Chondrocyte (in vitro differentiated cells): Measurements from ENCODE around the gene TNFRSF8. TPM values are rescaled to one million over a fixed set of nuclear protein-coding genes. Genes with fewer than 3 reads are reported as not detected.

ENCODE experiments used
- DNase-seq: peaks from one replicate; pipeline ENCODE4 v3.0.0; 2021; ENCODE audit warnings: mixed read lengths, low spot score
- H3K27ac Mint-ChIP-seq: one replicate; pipeline ENCODE4 v1.8.0; 2021; ENCODE audit warnings: mild to moderate bottlenecking, moderate library complexity, mixed read lengths; ENCODE audit not compliant: unreplicated experiment
- H3K27me3 Mint-ChIP-seq: 2 replicates; pipeline ENCODE4 v1.8.0; 2021; ENCODE audit warnings: low read depth, mixed read lengths
- H3K36me3 Mint-ChIP-seq: 2 replicates; pipeline ENCODE4 v1.8.0; 2021; ENCODE audit warnings: low read depth, mixed read lengths
- H3K4me1 Mint-ChIP-seq: 2 replicates; pipeline ENCODE4 v1.8.0; 2021; ENCODE audit warnings: low read depth, mild to moderate bottlenecking, mixed read lengths
- H3K4me3 Mint-ChIP-seq: one replicate; pipeline ENCODE4 v1.8.0; 2021; ENCODE audit warnings: mild to moderate bottlenecking, moderate library complexity, mixed read lengths; ENCODE audit not compliant: unreplicated experiment
- H3K9me3 Mint-ChIP-seq: 2 replicates; pipeline ENCODE4 v1.8.0; 2021; ENCODE audit warnings: low read depth, mixed read lengths
- total RNA-seq: library from RNA; stranded (reverse); gene quantifications from 3 replicates; pipeline ENCODE4 v1.2.1, GENCODE V29; 2021
- TF ChIP-seq, protein P1 (sequence below): fragments of 200-600 bp; sonication (generic); IDR thresholded peaks from 2 replicates; pipeline ENCODE4 v1.5.0; 2021; ENCODE audit warnings: antibody characterized with exemption, mild to moderate bottlenecking, moderate library complexity

Gene TNFRSF8
- total RNA-seq, 1 donor from 2014 or later: not detected

DNA sequence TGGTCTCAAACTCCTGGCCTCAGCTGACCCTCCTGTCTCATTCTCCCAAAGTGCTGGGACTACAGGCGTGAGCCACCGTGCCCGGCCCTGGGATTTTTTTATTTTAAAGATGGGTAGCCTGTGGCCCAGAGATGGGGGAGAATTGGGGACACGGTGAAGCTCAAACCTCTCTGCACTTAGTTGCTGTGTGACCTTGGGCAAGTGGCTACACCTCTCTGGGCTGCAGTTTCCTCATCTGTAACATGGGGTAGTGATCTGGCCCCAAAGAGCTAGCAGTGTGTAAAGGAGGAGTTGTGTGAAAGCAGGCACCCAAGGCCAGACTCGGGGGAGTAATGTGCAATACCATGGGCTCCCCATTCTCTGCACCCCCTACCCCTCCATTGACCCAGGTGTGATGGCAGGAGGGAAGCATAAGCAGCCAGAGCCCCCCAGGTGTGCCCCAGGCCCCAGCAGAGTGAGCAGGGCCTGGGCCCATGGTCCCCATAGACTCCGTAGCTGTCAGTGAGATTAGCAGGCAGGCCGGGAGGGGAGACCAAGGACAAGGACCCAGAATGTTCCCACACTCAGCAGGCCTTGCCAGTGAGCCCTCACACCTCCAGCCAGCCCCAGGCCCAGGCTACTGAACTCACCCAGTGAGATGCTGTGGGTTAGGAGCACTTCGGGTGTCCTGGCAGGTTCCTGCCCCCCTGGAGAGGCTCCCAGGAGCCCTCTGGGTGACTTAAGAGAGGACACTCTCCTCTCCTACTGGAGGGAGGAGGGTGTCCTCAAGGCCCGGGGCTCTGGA lies 17.9 kb downstream of the TNFRSF8 start:
- Mint-ChIP-seq H3K4me1 (no peaks in the 10 kb centered on the region), H3K27ac (no peak overlapping the region), H3K27me3 (peaks cover 10% of the 10 kb centered on the region), H3K4me3 (no peak overlapping the region), H3K9me3 (peaks cover 21% of the 10 kb centered on the region), H3K36me3 (peaks cover 8% of the 10 kb centered on the region)
- DNase-seq: peak; percentile 52
- TF ChIP-seq, protein P1, sequence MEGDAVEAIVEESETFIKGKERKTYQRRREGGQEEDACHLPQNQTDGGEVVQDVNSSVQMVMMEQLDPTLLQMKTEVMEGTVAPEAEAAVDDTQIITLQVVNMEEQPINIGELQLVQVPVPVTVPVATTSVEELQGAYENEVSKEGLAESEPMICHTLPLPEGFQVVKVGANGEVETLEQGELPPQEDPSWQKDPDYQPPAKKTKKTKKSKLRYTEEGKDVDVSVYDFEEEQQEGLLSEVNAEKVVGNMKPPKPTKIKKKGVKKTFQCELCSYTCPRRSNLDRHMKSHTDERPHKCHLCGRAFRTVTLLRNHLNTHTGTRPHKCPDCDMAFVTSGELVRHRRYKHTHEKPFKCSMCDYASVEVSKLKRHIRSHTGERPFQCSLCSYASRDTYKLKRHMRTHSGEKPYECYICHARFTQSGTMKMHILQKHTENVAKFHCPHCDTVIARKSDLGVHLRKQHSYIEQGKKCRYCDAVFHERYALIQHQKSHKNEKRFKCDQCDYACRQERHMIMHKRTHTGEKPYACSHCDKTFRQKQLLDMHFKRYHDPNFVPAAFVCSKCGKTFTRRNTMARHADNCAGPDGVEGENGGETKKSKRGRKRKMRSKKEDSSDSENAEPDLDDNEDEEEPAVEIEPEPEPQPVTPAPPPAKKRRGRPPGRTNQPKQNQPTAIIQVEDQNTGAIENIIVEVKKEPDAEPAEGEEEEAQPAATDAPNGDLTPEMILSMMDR: no peak

DNA sequence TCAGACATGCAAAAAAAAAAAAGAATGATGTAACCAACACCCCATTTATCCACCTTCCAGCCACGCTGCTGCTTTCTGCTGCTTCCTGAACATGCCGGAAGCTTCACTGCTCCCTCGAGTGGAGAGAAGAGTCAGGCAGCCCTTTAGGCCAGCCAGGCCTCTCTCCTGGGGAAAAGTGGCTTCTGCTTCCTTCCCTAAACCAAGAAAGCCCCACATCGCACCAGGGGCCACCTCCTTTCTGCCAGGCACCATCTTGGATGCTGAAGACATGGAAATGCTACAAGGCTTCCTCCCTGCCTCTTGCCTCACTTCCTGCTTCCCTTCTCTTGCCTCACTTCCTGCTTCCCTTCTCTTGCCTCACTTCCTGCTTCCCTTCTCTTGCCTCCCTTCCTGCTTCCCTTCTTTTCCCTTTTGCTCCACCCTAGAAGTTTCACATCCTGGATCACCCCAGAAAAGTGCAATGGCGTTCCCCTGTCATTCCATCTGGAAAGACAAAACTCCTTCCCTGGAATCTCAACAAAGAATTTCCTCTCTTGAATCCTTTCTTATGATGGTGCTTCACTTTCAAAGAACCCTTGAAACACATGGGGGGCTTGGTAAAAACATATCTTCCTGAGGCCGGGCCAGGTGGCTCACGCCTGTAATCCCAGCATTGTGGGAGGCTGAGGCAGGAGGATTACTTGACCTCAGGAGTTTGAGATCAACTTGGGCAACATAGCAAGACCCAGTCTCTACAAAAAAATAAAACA lies 18.7 kb downstream of the TNFRSF8 start:
- DNase-seq: peak; percentile 41
- H3K27ac Mint-ChIP-seq: no peak overlapping the region
- H3K27me3 Mint-ChIP-seq: peaks cover 10% of the 10 kb centered on the region
- no peak overlapping the region for H3K4me3 Mint-ChIP-seq
- H3K9me3 Mint-ChIP-seq: peaks cover 25% of the 10 kb centered on the region
- H3K4me1 Mint-ChIP-seq: no peaks in the 10 kb centered on the region
- TF ChIP-seq, protein P1: no peak
- peaks cover 10% of the 10 kb centered on the region for H3K36me3 Mint-ChIP-seq

DNA sequence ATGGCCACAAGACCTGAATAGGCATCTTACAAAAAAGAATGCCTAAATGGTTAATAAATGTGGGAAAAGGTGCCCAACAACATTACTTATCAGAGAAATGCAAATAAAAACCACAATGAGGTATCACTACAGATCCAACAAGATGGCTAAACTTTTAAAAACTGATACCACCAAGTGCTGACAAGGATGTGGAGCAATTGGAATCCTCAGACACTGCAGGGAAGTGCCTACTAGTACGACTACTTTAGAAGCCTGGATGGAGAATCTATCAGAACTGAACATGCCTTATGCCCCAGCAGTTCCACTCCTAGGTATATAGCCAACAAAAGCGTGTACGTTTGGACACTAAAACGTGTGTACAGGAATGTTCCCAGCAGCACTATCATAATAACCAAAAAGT lies 19.9 kb downstream of the TNFRSF8 start:
- no peaks in the 10 kb centered on the region for H3K4me1 Mint-ChIP-seq
- DNase-seq: no peak
- no peak overlapping the region for H3K27ac Mint-ChIP-seq
- peaks cover 20% of the 10 kb centered on the region for H3K9me3 Mint-ChIP-seq
- TF ChIP-seq, protein P1: no peak
- H3K4me3 Mint-ChIP-seq: no peak overlapping the region
- peaks cover 1% of the 10 kb centered on the region for H3K27me3 Mint-ChIP-seq
- H3K36me3 Mint-ChIP-seq: peaks cover 8% of the 10 kb centered on the region

DNA sequence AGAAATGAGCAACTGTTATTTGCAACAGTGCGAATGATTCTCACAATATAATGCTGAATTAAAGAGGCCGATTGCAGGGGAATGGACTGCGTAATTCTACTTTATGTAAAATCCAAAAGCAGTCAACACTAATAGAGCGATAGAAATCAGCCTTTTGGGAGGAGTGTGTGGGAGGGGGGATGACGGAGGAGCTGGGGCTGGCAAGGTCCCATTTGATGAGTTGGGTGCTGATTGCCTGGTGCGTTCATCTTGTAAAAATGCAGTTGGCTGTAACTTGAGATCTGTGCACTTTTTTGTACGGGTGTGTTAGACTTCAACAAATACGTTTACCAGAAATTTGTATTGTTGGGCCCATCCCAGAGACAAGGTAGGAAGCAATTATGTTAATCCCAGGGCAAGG lies 20.7 kb downstream of the TNFRSF8 start:
- TF ChIP-seq, protein P1: no peak
- DNase-seq: no peak
- H3K27me3 Mint-ChIP-seq: no peaks in the 10 kb centered on the region

DNA sequence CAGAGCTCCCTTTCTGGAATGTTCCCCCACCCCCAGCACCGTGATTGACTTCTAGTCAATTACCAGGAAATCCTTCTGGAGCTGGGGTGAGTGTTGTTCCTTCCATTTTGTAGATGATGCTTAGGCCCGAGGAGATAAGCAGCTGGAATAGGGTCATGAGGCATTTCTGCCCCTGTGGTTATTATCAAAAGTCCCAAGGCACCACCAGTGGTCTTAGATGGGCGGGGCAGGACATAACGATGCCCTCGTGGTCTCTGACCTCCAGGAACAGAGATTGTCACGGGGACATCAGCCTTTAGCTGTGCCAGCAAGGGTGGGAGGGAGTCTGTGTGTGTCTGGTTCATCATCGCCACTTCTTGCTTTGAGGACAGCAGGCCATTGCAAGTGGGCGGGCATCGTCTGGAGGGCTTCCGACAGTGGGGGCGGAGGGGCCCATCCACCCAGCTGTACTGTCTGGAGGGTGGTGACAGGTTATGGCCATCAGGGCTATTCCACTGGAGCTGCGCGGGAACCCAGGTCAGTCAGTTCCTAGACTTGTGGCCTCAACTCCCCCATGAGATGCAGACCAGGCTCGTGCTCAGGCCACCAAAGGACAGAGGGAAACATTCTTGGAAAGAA lies 22.6 kb downstream of the TNFRSF8 start:
- peak; percentile 4 for DNase-seq
- H3K27ac Mint-ChIP-seq: no peak overlapping the region
- TF ChIP-seq, protein P1: no peak
- H3K4me3 Mint-ChIP-seq: no peak overlapping the region
- H3K27me3 Mint-ChIP-seq: no peaks in the 10 kb centered on the region
- H3K36me3 Mint-ChIP-seq: peaks cover 8% of the 10 kb centered on the region
- peaks cover 20% of the 10 kb centered on the region for H3K9me3 Mint-ChIP-seq
- no peaks in the 10 kb centered on the region for H3K4me1 Mint-ChIP-seq

More for the DNA sequence above, 20.7 kb downstream of the TNFRSF8 start:
- H3K4me3 Mint-ChIP-seq: no peak overlapping the region
- peaks cover 20% of the 10 kb centered on the region for H3K9me3 Mint-ChIP-seq
- H3K4me1 Mint-ChIP-seq: no peaks in the 10 kb centered on the region
- H3K36me3 Mint-ChIP-seq: peaks cover 8% of the 10 kb centered on the region
- no peak overlapping the region for H3K27ac Mint-ChIP-seq
